Heart left ventricle (tissue), 16 donors: Measurements from ENCODE around the gene PLEKHG3. TPM values are rescaled to one million over a fixed set of nuclear protein-coding genes. Genes with fewer than 3 reads are reported as not detected.

Experiments
- ATAC-seq, 4 donors: fragments of 200-7000 bp; cut with Tn5 transposase; one replicate each; pipeline ENCODE4 v1.9.1; 2020 to 2022; ENCODE audit warnings: moderate library complexity in 4 of 4, mild to moderate bottlenecking in 3 of 4, moderate number of reproducible peaks in 1 of 4
- DNase-seq, 5 donors: peaks; one replicate each; pipeline ENCODE4 v3.0.0-alpha.2; 2020
- H3K27ac ChIP-seq, 12 donors: fragments of 200-600 bp; sonication (generic) in 4 of 12; one replicate each; pipeline versions ENCODE4 v1.5.0 to v1.8.0; 2016 to 2022; ENCODE audit warnings: mild to moderate bottlenecking in 2 of 12
- H3K27me3 ChIP-seq, 9 donors: fragments of 200-600 bp; sonication (generic) in 2 of 9; one replicate each; pipeline versions ENCODE4 v1.5.1 to v1.8.0; 2016 to 2022; ENCODE audit warnings: mild to moderate bottlenecking in 3 of 9
- H3K36me3 ChIP-seq, 9 donors: fragments of 200-600 bp; sonication (generic) in 2 of 9; one replicate each; pipeline versions ENCODE4 v1.5.0 to v1.8.0; 2018 to 2022; ENCODE audit warnings: mild to moderate bottlenecking in 2 of 9
- H3K4me1 ChIP-seq, 12 donors: fragments of 200-600 bp; sonication (generic) in 4 of 12; one replicate each; pipeline versions ENCODE4 v1.5.0 to v1.8.0; 2016 to 2022; ENCODE audit warnings: mild to moderate bottlenecking in 3 of 12
- H3K4me3 ChIP-seq, 12 donors: fragments of 200-600 bp; sonication (generic) in 4 of 12; one replicate each; pipeline versions ENCODE4 v1.5.0 to v1.8.0; 2017 to 2022; ENCODE audit warnings: mild to moderate bottlenecking in 9 of 12, moderate library complexity in 4 of 12
- H3K9me3 ChIP-seq, 12 donors: fragments of 200-600 bp; sonication (generic) in 4 of 12; one replicate each; pipeline versions ENCODE4 v1.5.0 to v1.8.0; 2016 to 2022; ENCODE audit warnings: mild to moderate bottlenecking in 1 of 12
- POLR2A ChIP-seq, 2 donors: fragments of 450-650 bp; IDR thresholded peaks; one replicate each; pipeline ENCODE4 v1.6.1; 2017; ENCODE audit warnings: antibody characterized with exemption in 2 of 2, mild to moderate bottlenecking in 2 of 2, moderate library complexity in 2 of 2
- WGBS, 4 donors: extraction: QIAGEN DNeasy Blood & Tissue Kit in 2 of 4; methylation state at CpG; one replicate each; pipeline versions ENCODE4 v1.1.5 to v1.1.7; 2013 to 2018; 5-methylcytosine and 5-hydroxymethylcytosine counted together
- intact Hi-C, 10 donors: fragments of 100-400 bp; cut with DNase I; formaldehyde crosslinking; loops; one replicate each; pipeline versions ENCODE4 v1.11.1 to v1.14.2; 2022
- microRNA-seq, 4 donors: library from miRNA; unstranded; fragments of <30 nt; microRNA quantifications; one replicate each; pipeline versions ENCODE4 to v1.2.0, GENCODE V29; 2017 to 2020
- polyA plus RNA-seq, 2 donors: library from polyadenylated mRNA; stranded (reverse); fragments of 200-250 nt; gene quantifications; one replicate each; pipeline ENCODE4 v1.2.3, GENCODE V29; 2013
- total RNA-seq, 9 donors: library from RNA; depleted of rRNA in 2 of 9; stranded (reverse); fragments of >200 nt in 2 of 9; fragmentation: NEBNext Ultra II Directional in 3 of 9; extraction: Animal tissue kit (Norgen Biotek cat#: 25700) in 3 of 9; gene quantifications; one replicate each; pipeline versions ENCODE4 v1.1.0 to v1.2.4, GENCODE V29; 2016 to 2023
- TF ChIP-seq, protein P1 (sequence below), 12 donors: fragments of 200-600 bp; sonication (generic) in 4 of 12; IDR thresholded peaks; one replicate each; pipeline versions ENCODE4 v1.5.0 to v1.8.0; 2018 to 2022; ENCODE audit warnings: antibody characterized with exemption in 12 of 12, mild to moderate bottlenecking in 5 of 12
- donor health status: ischemic (EF 13 %, LVEDD 7.1; RV severe dilation, severe dysfunction).
- donor health status: healthy with polysubstance abuse.
- donor health status: DM: no; HTN: yes; CAD: no.
- donor health status: DM: no; HTN: no; CAD: no.
- donor health status: ischemic (EF 25% LVEDD 6.9; RV normal size, moderate dysfunction).
- donor health status: ischemic (EF 25% LVEDD 5.7; RV mildly dilated, moderate dysfunction).
- donor health status: healthy.
- donor health status: DM: yes; HTN: yes; CAD: no.
- donor health status: ischemic (EF 35%, LVEDD 5.7; RV mildly dilated, moderate dysfunction).
- donor health status: nonischemic (EF 11% LVEDD 7.7; RV severe dilation, severe dysfunction).
- donor health status: DM: yes; HTN: yes; CAD: no.
- donor health status: PGD.
- donor health status: ischemic (EF 29% LVEDD 5.4; RV normal size, mild dysfunction).
- donor health status: nonischemic (EF 23%, LVEDD 6.1; RV moderate dilation, normal function).

PLEKHG3 gene
- total and polyA plus RNA-seq, 11 donors, result 7.0 to 34.3 (median 17.8) TPM

DNA sequence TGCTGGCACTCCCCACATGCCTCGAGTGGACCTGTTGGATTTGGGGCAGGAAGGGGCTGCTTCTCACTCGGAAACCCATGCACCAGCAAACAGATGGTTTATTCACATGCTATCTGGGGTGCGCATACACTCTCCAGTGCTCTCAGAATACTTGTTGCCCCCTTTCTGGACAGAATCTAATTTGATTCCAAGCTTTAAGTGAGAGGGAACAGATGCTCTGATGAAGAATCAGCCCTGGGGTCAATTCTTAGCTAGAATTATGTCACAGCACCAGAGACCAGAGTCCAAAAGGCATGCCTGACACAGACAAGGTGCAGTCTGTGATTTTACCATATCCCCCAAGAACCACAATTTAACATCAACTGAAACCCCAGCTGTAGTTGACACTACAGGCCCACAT, 91.7 kb downstream of the PLEKHG3 start:
- H3K36me3 ChIP-seq, result peaks cover 0 to 72% (median 36%) of the 10 kb centered on the region in 9 donors
- H3K27ac ChIP-seq, result no peak overlapping the region
- no peak for DNase-seq
- H3K27me3 ChIP-seq, result no peaks in the 10 kb centered on the region
- 85 to 96% (median 87%) methylated on average over 3 of the region's 3 CpGs for WGBS, 4 donors
- no peak overlapping the region for H3K4me3 ChIP-seq
- no peak for ATAC-seq
- intact Hi-C loops, result no loop called here
- TF ChIP-seq POLR2A (IDR thresholded peaks at IDR 0.05), result no peak
- TF ChIP-seq, protein P1, sequence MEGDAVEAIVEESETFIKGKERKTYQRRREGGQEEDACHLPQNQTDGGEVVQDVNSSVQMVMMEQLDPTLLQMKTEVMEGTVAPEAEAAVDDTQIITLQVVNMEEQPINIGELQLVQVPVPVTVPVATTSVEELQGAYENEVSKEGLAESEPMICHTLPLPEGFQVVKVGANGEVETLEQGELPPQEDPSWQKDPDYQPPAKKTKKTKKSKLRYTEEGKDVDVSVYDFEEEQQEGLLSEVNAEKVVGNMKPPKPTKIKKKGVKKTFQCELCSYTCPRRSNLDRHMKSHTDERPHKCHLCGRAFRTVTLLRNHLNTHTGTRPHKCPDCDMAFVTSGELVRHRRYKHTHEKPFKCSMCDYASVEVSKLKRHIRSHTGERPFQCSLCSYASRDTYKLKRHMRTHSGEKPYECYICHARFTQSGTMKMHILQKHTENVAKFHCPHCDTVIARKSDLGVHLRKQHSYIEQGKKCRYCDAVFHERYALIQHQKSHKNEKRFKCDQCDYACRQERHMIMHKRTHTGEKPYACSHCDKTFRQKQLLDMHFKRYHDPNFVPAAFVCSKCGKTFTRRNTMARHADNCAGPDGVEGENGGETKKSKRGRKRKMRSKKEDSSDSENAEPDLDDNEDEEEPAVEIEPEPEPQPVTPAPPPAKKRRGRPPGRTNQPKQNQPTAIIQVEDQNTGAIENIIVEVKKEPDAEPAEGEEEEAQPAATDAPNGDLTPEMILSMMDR (IDR thresholded peaks at IDR 0.05), result no peak
- no peaks in the 10 kb centered on the region for H3K9me3 ChIP-seq
- H3K4me1 ChIP-seq, result peaks cover 0 to 7% (median 0%) of the 10 kb centered on the region in 12 donors

DNA sequence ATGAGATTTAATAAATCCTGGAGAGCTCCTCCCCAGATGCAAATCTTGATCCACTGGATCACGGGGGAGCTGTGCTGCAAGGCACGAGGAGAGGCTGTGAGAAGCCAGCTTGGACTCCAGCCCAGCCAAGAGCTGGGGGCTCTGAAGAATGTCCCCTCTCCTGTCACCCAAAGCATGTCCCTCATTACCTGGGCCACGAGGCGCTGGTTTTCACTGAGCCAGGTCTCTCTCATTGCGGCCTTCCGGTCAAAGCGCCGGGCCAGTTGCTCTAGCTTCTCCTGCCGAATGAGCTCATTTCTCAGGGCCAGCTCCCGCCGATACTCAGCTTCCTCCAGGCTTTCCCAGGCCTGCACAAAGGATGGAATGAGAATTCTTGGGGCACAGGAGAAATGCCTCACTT, 92.1 kb downstream of the PLEKHG3 start:
- WGBS, 4 donors, result 87 to 97% (median 91%) methylated on average over 9 to 11 of the region's 11 CpGs
- TF ChIP-seq, protein P1 (IDR thresholded peaks at IDR 0.05), result no peak
- no peak for TF ChIP-seq POLR2A (IDR thresholded peaks at IDR 0.05)
- H3K4me1 ChIP-seq, result peaks cover 0 to 7% (median 0%) of the 10 kb centered on the region in 12 donors
- H3K9me3 ChIP-seq, result no peaks in the 10 kb centered on the region
- H3K27ac ChIP-seq, result no peak overlapping the region
- intact Hi-C loops, result no loop called here
- ATAC-seq (no peak), DNase-seq (no peak)
- peaks cover 0 to 70% (median 33%) of the 10 kb centered on the region in 9 donors for H3K36me3 ChIP-seq
- H3K4me3 ChIP-seq, result no peak overlapping the region
- no peaks in the 10 kb centered on the region for H3K27me3 ChIP-seq

DNA sequence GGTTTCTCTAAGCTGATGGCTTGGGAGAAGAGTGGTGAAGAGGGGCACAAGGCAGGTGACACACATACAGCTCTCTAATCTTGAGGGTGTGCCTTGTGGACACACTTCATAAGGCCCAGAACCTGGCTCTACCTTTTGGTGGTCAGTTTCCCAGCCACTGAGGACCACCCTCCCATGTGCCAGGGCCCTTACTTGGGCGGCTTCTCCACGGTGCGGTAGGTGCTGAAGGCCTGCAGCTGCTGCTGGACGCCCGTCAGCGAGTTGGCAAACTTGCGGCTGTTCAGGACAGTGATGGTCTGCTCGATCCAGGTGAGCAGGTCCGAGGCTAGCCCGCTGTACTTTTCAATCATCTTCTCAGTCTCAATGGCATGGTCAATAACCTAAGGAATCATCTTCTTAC, 95.3 kb downstream of the PLEKHG3 start:
- Histone ChIP-seq H3K36me3 (peaks cover 0 to 61% (median 15%) of the 10 kb centered on the region in 9 donors), H3K27ac (no peak overlapping the region), H3K4me1 (peaks cover 0 to 7% (median 0%) of the 10 kb centered on the region in 12 donors), H3K4me3 (no peak overlapping the region), H3K9me3 (no peaks in the 10 kb centered on the region), H3K27me3 (no peaks in the 10 kb centered on the region)
- no peak for TF ChIP-seq POLR2A (IDR thresholded peaks at IDR 0.05)
- TF ChIP-seq, protein P1 (IDR thresholded peaks at IDR 0.05), result no peak
- WGBS, 4 donors, result 92 to 100% (median 96%) methylated on average over 10 of the region's 10 CpGs
- intact Hi-C loops, result no loop called here
- DNase-seq, result no peak
- ATAC-seq, result peak in 1 of 4 donors; percentile 6

Small RNA genes lying within 50 kb of the gene (microRNA-seq; reads per million reads assigned to microRNA genes)
- 0 to 0.06 (median 0) reads per million in 4 donors for gene MIR7855

Other genes with a start within 250 kb of the PLEKHG3 start
- gene AKAP5, start 238.9 kb upstream of the PLEKHG3 start, total RNA-seq, result under 1 TPM in 8 of 9 donors, not detected in 1; 0.12 to 0.61 (median 0.21) TPM
- gene AKAP5, start 238.9 kb upstream of the PLEKHG3 start, polyA plus RNA-seq, result under 1 TPM; 0.08 TPM
- 10 to 100 TPM; 12.5 to 28.0 (median 19.0) TPM for gene ZBTB25, start 200.6 kb upstream of the PLEKHG3 start, total RNA-seq
- 10 to 100 TPM in 1 of 2 donors, 1 to 10 TPM in 1; 4.0 to 10.0 TPM for gene ZBTB25, start 200.6 kb upstream of the PLEKHG3 start, polyA plus RNA-seq
- gene ZBTB1, start 199.7 kb upstream of the PLEKHG3 start, total RNA-seq, result 10 to 100 TPM; 16.2 to 29.5 (median 21.2) TPM
- gene ZBTB1, start 199.7 kb upstream of the PLEKHG3 start, polyA plus RNA-seq, result 10 to 100 TPM in 1 of 2 donors, 1 to 10 TPM in 1; 9.0 to 11.5 TPM
- gene HSPA2, start 163.7 kb upstream of the PLEKHG3 start, total RNA-seq, result 10 to 100 TPM in 8 of 9 donors, 1 to 10 TPM in 1; 9.6 to 96.0 (median 22.9) TPM
- gene HSPA2, start 163.7 kb upstream of the PLEKHG3 start, polyA plus RNA-seq, result 10 to 100 TPM in 1 of 2 donors, 1 to 10 TPM in 1; 3.2 to 25.0 TPM
- gene PPP1R36, start 154.5 kb upstream of the PLEKHG3 start, total RNA-seq, result 1 to 10 TPM in 1 of 9 donors, under 1 TPM in 3, not detected in 5; 0.39 to 1.0 (median 0.62) TPM
- gene PPP1R36, start 154.5 kb upstream of the PLEKHG3 start, polyA plus RNA-seq, result under 1 TPM; 0.11 to 0.30 TPM
- gene SPTB, start 175.5 kb downstream of the PLEKHG3 start, total RNA-seq, result 100 to 1,000 TPM in 4 of 9 donors, 10 to 100 TPM in 5; 71.6 to 195 (median 93.4) TPM
- 10 to 100 TPM; 60.3 to 75.2 TPM for gene SPTB, start 175.5 kb downstream of the PLEKHG3 start, polyA plus RNA-seq
- 100 to 1,000 TPM in 1 of 9 donors, 10 to 100 TPM in 8; 57.2 to 106 (median 77.3) TPM for gene CHURC1, start 210.0 kb downstream of the PLEKHG3 start, total RNA-seq
- 10 to 100 TPM; 51.0 to 53.5 TPM for gene CHURC1, start 210.0 kb downstream of the PLEKHG3 start, polyA plus RNA-seq
- not detected for gene GPX2, start 238.3 kb downstream of the PLEKHG3 start, total RNA-seq
- under 1 TPM in 1 of 2 donors, not detected in 1; 0.26 TPM for gene GPX2, start 238.3 kb downstream of the PLEKHG3 start, polyA plus RNA-seq